Cardiac muscle cell (in vitro differentiated cells and primary cell): ENCODE results near the gene JTB. TPM values are rescaled to one million over a fixed set of nuclear protein-coding genes. Genes with fewer than 3 reads are reported as not detected.
A peak's percentile ranks its signal among the peaks of the same experiment; 100 is the strongest.

Experiments
- DNase-seq, 2 donors: peaks; one replicate each; pipeline versions ENCODE4 v3.0.0 to v3.0.0-alpha.2; 2010 to 2017; ENCODE audit warnings: low read depth in 1 of 2, low spot score in 1 of 2
- H3K27ac ChIP-seq: fragments of 200-600 bp; sonication (generic); 2 replicates; pipeline ENCODE4 v1.5.1; 2016
- H3K27me3 ChIP-seq: fragments of 200-600 bp; sonication (generic); 2 replicates; pipeline ENCODE4 v1.6.0; 2016; ENCODE audit warnings: control low read depth
- H3K36me3 ChIP-seq: fragments of 200-600 bp; sonication (generic); 2 replicates; pipeline ENCODE4 v1.5.1; 2016; ENCODE audit warnings: control low read depth
- H3K4me1 ChIP-seq: fragments of 200-600 bp; sonication (generic); 2 replicates; pipeline ENCODE4 v1.8.1; 2017; ENCODE audit warnings: low read depth, mild to moderate bottlenecking, mixed run types
- H3K4me3 ChIP-seq: fragments of 200-600 bp; sonication (generic); 2 replicates; pipeline ENCODE4 v1.5.1; 2016; ENCODE audit warnings: mild to moderate bottlenecking
- H3K9me3 ChIP-seq: fragments of 200-600 bp; sonication (generic); 2 replicates; pipeline ENCODE4 v1.5.1; 2017; ENCODE audit warnings: low read depth, mild to moderate bottlenecking, control low read depth
- CTCF ChIP-seq: IDR thresholded peaks from 2 replicates; pipeline ENCODE4 v1.5.1; 2012; ENCODE audit warnings: low read depth, mild to moderate bottlenecking, low read length
- polyA plus RNA-seq: library from polyadenylated mRNA; unstranded; fragments of >200 nt; fragmentation: Nextera tagmentation; extraction: Ambion mirVana; gene quantifications from 2 replicates; pipeline ENCODE4 v1.2.1, GENCODE V29; 2016
- total RNA-seq: library from RNA; depleted of rRNA; stranded (reverse); fragments of >200 nt; gene quantifications from 2 replicates; pipeline ENCODE4 v1.2.3, GENCODE V29; 2016

Gene JTB
- total and polyA plus RNA-seq, 2 experiments from 2014 or later: 161 to 169 TPM

GRCh38 chr1:153960206-153960605, 17.3 kb downstream of the JTB start:
- H3K27ac ChIP-seq: peak overlapping the region; percentile 7
- TF ChIP-seq CTCF: no peak
- no peaks in the 10 kb centered on the region for H3K9me3 ChIP-seq
- peaks cover 6% of the 10 kb centered on the region for H3K36me3 ChIP-seq
- DNase-seq: no peak
- peaks cover 33% of the 10 kb centered on the region for H3K4me1 ChIP-seq
- H3K27me3 ChIP-seq: no peaks in the 10 kb centered on the region
- no peak overlapping the region for H3K4me3 ChIP-seq

GRCh38 chr1:153959454-153959853, 18.0 kb downstream of the JTB start:
- TF ChIP-seq CTCF: no peak
- Histone ChIP-seq H3K27me3 (no peaks in the 10 kb centered on the region), H3K27ac (peak overlapping the region; percentile 7), H3K36me3 (peaks cover 6% of the 10 kb centered on the region), H3K4me1 (peaks cover 33% of the 10 kb centered on the region), H3K4me3 (no peak overlapping the region), H3K9me3 (no peaks in the 10 kb centered on the region)
- DNase-seq: no peak

- no peak overlapping the region for H3K4me3 ChIP-seq
- peaks cover 6% of the 10 kb centered on the region for H3K36me3 ChIP-seq
- H3K27me3 ChIP-seq: no peaks in the 10 kb centered on the region
- no peak for TF ChIP-seq CTCF
- peaks cover 37% of the 10 kb centered on the region for H3K4me1 ChIP-seq
- peak overlapping the region; percentile 7 for H3K27ac ChIP-seq
- no peaks in the 10 kb centered on the region for H3K9me3 ChIP-seq
- no peak for DNase-seq
Measured at GRCh38 chr1:153958961-153959260, 18.6 kb downstream of the JTB start.

- peak; percentile 99 for DNase-seq
- H3K36me3 ChIP-seq: peaks cover 6% of the 10 kb centered on the region
- peak within 1 kb of the TSS; percentile 84 for H3K27ac ChIP-seq
Measured at GRCh38 chr1:153958111-153958960, 19.1 kb downstream of the JTB start, which contains the start of gene CRTC2. Gene CRTC2, minus strand, starts transcription at chr1:153958612. Its CDS starts 115 bp downstream, at chr1:153958497.

GRCh38 chr1:153957744-153958110, 19.7 kb downstream of the JTB start:
- no peak for TF ChIP-seq CTCF
- H3K27ac ChIP-seq: peak overlapping the region; percentile 84
- H3K27me3 ChIP-seq: no peaks in the 10 kb centered on the region
- no peak for DNase-seq
- H3K4me3 ChIP-seq: peak overlapping the region; percentile 65
- peaks cover 6% of the 10 kb centered on the region for H3K36me3 ChIP-seq
- H3K4me1 ChIP-seq: peaks cover 37% of the 10 kb centered on the region
- H3K9me3 ChIP-seq: no peaks in the 10 kb centered on the region

More at GRCh38 chr1:153958111-153958960, 19.1 kb downstream of the JTB start, which contains the start of gene CRTC2:
- H3K27me3 ChIP-seq: no peaks in the 10 kb centered on the region
- no peaks in the 10 kb centered on the region for H3K9me3 ChIP-seq
- TF ChIP-seq CTCF: no peak
- H3K4me1 ChIP-seq: peaks cover 37% of the 10 kb centered on the region
- peak within 1 kb of the TSS; percentile 65 for H3K4me3 ChIP-seq
